Kidney capillary endothelial cell (primary cell): ENCODE data around the gene FAM8A1.
"Not testable (repeated sequence)": the region's sequence is repeated elsewhere in the genome, so short reads cannot be mapped to it uniquely, and the experiment has no call there.

Experiments used
- DNase-seq: peaks from one replicate; pipeline ENCODE4 v3.0.0-alpha.2; 2018; ENCODE audit warnings: low spot score

FAM8A1 gene

DNA sequence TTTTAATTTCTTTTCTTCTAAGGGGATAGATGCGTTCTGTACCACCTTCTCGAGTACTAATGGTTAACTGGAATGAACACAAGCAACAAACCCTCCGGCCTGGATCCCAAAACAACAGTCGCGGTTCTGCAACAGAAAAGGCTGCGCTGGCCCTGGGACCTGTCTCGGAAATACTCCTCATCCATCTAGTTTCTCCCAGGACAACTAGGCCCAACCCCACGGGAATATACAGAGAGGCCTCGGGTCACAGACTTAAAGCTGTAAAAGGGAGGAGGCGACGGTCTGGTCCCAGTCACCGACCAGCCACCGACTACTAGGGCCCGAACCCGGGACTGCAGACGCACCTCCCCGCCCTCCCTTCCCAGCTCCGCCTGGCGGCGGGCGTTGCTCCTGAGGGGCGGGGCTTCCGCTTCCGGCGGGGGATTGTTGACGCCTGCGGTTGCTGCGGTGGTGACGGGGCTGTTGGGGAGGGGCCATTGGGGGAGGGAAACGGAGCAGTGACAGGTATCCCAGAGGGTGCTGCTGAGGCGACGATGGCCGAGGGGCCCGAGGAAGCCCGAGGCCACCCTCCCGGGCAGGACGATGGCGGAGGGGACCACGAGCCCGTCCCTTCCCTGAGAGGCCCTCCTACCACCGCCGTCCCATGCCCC lies at the start of gene FAM8A1:
Gene FAM8A1 (plus strand): TSS at position 426 of the 650 bp plus-strand sequence. CDS start 108 bp downstream, at position 534.
- peak; percentile 89 for DNase-seq

DNA sequence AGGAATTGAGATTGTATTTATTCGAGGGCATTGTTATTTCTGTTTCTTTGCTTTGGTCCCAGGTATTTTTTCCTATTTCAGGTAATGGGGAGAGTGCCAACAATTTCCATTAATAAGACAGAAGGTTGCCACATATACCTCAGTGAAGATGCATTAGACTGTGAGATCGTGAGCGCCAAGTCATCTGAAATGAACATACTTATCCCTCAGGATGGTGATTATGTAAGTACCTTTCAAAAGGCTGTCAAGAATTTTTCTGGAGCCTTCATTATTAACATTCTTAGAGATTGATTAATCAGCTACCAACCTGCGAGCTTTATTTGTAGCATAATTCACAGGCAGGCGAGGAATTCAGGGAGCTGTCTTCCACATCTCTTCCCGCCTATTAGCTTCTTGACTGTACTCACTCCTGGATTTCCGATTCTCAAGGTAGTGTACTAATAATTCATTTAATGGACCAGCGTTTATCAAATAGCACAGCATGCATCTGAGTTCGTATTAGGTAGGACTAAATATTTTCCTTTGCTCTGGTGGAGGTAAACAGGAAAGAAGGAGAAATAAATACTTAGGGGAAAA lies 48.6 kb upstream of the FAM8A1 start:
- no peak for DNase-seq

GRCh38 chr6:17552861-17553260 lies 47.2 kb upstream of the FAM8A1 start:
- DNase-seq, result no peak

DNA sequence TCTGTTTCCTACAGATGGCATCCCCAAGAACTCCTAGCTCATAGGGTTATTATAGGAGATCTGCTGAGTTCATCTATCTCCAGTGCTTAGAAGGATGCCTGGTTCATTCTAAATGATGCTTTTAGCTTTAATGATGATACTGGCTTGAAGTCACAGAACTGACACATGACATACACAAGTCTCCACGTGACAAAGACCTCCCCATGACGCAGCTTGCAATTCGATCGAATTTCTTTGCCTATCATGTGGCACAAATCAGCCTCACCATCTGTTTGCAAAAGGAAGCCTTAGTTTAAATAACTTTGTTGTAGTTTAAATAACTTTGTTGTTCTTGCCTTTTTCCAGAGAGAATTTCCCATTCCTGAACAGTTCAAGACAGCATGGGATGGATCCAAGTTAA lies 44.1 kb upstream of the FAM8A1 start:
- DNase-seq, result no peak

DNA sequence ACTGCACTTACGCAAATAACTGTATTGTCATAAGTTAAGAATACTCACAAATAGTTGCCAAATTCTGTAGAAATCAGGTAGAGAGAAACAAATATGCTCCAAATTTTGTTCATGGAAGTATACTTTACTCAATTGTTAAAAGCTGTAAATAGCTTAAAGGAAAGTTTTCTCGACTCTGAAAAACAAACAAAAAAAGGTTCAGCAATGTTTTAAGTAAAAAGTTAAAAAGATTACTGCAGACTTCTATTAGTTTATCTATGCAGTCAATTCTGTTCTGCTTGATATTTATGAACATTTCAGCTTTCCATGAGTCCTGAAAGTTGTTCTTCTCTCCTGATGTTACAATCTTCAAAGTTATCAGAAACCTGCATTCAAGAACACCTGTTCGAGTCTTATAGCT lies 37.5 kb upstream of the FAM8A1 start:
- DNase-seq, result no peak

DNA sequence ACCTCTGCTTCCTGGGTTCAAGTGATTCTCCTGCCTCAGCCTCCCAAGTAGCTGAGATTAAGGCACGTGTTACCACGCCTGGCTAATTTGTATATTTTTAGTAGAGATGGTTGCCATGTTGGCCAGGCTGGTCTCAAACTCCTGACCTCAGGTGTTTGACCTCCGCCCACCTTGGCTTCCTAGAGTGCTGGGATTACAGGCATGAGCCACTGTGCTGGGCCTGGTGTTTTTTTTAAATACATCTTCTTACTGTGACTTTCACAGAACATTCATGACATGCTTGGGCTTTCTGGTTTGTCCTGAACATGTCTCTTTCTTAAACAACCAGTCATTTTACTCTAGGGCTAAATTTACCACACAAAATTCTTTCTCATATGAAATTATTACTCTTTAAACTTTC lies 34.7 kb upstream of the FAM8A1 start:
- DNase-seq, result no peak

- DNase-seq, result no peak
These were observed 25.1 kb upstream of the FAM8A1 start for GRCh38 chr6:17574866-17575560.

DNA sequence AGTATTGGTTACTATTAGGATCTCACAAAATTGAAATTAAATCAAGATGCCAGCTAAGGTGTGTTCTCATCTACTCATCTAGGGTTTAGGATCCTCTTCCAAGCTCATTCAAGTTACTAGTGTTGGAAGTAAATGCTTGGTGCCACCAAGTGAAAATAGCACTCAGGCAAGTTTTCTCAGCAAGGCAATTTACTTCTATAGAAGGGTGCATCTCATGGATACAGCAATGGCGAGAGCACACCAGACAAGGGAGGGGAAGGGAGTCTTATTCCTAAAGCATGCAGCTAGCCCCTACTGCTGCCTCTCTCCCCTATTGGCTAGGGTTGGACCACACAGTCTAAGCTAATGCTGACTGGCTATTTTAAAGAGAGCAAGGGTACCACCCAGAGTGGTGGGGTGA lies 23.0 kb upstream of the FAM8A1 start:
- no peak for DNase-seq

- DNase-seq, result peak; percentile 31
These were observed 19.5 kb upstream of the FAM8A1 start for GRCh38 chr6:17580518-17581048.

DNA sequence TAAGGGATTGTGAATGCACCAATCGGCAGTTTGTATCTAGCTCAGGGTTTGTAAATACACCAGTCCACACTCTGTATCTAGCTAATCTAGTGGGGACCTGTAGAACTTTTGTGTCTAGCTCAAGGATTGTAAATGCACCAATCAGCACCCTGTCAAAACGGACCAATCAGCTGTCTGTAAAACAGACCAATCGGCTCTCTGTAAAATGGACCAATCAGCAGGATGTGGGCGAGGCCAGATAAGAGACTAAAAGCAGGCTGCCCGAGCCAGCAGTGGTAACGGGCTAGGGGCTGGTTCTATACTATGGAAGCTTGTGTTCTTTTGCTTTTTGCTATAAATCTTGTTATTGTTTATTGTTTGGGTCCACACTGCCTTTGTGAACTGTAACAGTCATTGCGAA lies 18.8 kb upstream of the FAM8A1 start:
- not testable (repeated sequence) for DNase-seq

DNA sequence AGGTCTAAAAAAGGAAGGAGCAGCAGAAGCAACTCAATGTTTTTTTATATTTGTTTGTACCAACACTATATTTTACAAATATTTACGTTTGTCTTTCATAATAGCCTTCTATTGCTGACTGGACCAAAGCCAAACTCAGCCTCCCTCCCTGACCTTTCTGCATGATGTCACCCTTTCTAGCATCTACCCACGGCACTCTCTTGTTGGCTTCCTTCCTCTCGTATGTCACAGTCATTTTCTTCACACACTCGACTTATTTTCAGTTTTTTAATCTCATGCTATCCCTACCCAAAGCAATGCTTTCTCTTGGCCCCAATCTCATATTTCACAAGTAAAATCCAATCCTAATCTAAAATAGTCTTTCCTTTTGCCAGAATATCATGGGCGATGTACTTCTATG lies 16.3 kb upstream of the FAM8A1 start:
- peak; percentile 50 for DNase-seq

DNA sequence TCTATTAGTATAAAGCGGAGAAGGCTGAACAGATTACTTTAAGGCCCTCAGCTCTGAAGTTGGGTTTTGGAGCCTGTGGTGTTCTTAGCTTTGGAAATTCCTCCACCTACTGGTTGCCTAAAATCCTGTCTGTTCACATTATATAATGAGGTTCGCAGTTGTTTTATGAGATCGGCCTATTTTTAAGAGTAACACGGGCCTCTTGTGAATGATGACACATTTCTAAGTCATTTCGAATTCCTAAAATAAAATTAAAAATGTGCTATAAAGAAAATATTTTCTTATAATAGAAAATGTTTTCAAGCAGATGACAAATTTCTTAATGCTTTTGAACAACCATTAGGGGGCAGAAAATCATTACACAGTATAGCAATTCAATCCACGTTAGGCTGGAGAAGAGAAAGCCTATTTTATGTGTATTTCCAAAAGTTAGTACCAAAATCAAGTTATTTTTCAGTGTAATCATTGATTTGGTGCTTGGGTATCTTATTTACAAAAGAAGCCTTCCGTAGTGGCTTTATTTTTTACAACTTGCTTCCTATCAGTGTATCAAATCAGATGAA lies 15.8 kb upstream of the FAM8A1 start:
- peak; percentile 62 for DNase-seq

GRCh38 chr6:17585766-17586490 lies 14.2 kb upstream of the FAM8A1 start:
- no peak for DNase-seq

- DNase-seq, result not testable (repeated sequence)
These were observed 13.5 kb upstream of the FAM8A1 start for GRCh38 chr6:17586623-17587022.

DNA sequence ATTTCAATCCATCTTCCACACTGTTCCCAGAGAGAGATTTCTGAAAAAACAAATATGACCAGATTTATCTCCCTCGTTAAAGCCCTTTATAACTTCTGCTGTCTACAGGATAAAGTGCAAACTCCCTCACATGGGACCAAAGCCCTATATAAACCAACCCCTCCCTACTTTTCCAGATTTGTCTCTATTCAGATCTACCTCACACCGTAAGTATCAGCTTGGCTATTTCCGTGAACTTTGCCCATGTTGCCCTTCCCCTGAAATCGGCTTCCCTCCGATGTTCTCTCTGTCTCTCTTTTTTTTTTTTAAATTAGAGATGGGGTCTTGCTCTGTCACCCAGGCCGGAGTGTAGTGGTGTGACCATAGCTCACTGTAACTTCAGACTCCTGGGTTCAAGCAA lies 12.1 kb upstream of the FAM8A1 start:
- no peak for DNase-seq

DNA sequence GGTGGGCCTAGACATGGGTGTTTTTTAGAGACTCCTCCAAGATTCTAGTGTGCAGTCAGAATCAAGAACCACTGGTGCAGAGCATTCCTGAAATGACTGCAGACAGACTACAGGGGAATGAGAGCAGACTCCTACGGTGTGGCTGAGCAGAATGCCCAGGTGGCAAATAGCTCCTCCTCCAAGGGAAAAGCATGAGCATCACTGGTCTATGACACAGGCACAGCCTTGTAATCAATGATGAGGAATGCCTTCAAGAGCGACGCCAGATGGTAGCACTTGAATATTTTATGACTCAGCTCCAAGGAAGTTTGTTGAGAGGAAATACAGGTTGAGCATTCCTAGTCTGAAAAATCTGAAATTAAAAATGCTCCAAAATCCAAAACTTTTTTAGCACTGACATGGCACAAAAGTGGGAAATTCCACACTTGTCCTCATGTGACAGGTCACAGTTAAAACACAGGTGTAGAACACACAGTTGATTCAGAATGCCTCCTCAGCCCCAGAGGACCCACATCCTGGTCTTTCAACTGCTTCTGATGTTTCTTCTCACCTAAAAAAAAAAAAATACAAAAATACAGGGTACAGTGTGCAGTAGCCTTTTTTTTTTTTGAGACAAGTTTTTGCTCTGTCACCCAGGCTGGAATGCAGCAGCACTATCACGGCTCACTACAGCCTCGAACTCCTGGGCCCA lies 10.6 kb upstream of the FAM8A1 start:
- peak; percentile 65 for DNase-seq

GRCh38 chr6:17591287-17591686 lies 8.8 kb upstream of the FAM8A1 start:
- no peak for DNase-seq

DNA sequence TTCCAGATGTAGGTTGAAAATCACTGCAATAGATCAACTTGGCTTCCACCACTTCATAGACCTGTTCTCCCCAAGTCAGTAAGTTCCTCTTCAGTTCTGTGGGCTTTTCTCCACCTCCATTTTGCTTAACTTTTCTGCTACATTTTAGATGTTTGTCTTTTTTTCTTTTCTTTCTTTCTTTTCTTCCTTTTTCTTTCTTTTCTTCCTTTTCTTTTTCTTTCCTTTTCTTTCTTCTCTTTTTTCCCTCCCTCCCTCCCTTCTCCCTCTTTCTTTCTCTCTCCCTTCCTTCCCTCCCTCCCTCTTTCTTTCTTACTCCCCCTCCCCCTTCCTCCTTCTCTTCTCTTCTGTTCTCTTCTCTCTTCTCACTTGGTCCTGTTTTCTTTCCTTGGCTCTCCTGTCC lies 6.9 kb upstream of the FAM8A1 start:
- DNase-seq, result no peak

GRCh38 chr6:17596085-17596484 lies 4.0 kb upstream of the FAM8A1 start:
- no peak for DNase-seq

GRCh38 chr6:17600527-17601385 lies 654 bp downstream of the FAM8A1 start:
- DNase-seq, result peak; percentile 36

DNA sequence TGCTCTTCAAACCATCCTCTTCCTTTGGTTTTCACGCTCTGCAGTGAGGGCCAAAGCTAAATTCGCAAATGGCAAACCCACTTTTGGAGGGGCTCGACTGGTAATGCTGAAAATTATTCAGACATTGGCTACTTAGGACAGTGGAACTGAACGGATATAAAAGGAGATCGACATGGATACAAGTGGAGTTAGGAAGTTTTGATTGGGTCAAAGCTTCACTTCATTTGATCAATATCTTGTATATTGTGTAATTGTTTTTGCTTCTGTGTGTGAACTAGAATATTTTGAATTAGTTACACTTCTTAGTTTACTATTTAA lies 1.2 kb downstream of the FAM8A1 start:
- DNase-seq, result peak; percentile 20
